GM12801 (cell line): ENCODE results near the gene SZT2.

Experiments
- CTCF ChIP-seq: IDR thresholded peaks from one replicate; pipeline ENCODE4 v1.5.1; 2011; ENCODE audit warnings: control low read depth; ENCODE audit not compliant: insufficient read length; ENCODE audit errors: extremely low read depth

The SZT2 gene

GRCh38 chr1:43446881-43447835 is 57.5 kb downstream of the SZT2 start:
- TF ChIP-seq CTCF = no peak

GRCh38 chr1:43447891-43448708 is 58.4 kb downstream of the SZT2 start:
- TF ChIP-seq CTCF = no peak

GRCh38 chr1:43448955-43449707 is 59.4 kb downstream of the SZT2 start:
- no peak for TF ChIP-seq CTCF

- no peak for TF ChIP-seq CTCF
Observed at GRCh38 chr1:43449708-43450069, 60.0 kb downstream of the SZT2 start.

- no peak for TF ChIP-seq CTCF
Observed at GRCh38 chr1:43450251-43450941, 60.7 kb downstream of the SZT2 start.

GRCh38 chr1:43451157-43451591 is 61.5 kb downstream of the SZT2 start:
- no peak for TF ChIP-seq CTCF
